B cell (primary cell): ENCODE data around the gene TSC1. TPM values are rescaled to one million over a fixed set of nuclear protein-coding genes. Genes with fewer than 3 reads are reported as not detected.
A peak's percentile ranks its signal among the peaks of the same experiment; 100 is the strongest.

Experiments used
- ATAC-seq: fragments of 200-7000 bp; cut with Tn5 transposase; one replicate; pipeline ENCODE4 v1.10.0; 2021; ENCODE audit warnings: low read depth, mild to moderate bottlenecking, moderate number of reproducible peaks, moderate library complexity
- CTCF ChIA-PET: fragments of 350-600 bp; sonication (Branson Sonifier 250); formaldehyde crosslinking; loops from one replicate; lab custom pipeline; 2021; ENCODE audit warnings: antibody characterized with exemption, inconsistent platforms; lab: Charles Lee
- POLR2A ChIA-PET: fragments of 350-600 bp; sonication (Branson Sonifier 250); formaldehyde crosslinking; loops from one replicate; lab custom pipeline; 2021; ENCODE audit warnings: antibody characterized with exemption; lab: Charles Lee
- DNase-seq: peaks from one replicate; pipeline ENCODE4 v3.0.0; 2013
- H2AFZ ChIP-seq: 2 replicates; pipeline ENCODE4 v1.6.1; 2012; ENCODE audit warnings: mild to moderate bottlenecking, low read depth, low read length; ENCODE audit not compliant: insufficient read depth, poor library complexity, severe bottlenecking
- H3K27ac ChIP-seq, 2 donors: 1 replicate in 1 of 2; 2 replicates in 1 of 2; pipeline ENCODE4 v1.5.1; 2012 to 2013; ENCODE audit warnings: low read length in 2 of 2, mild to moderate bottlenecking in 2 of 2, moderate library complexity in 1 of 2
- H3K27me3 ChIP-seq, 4 experiments: fragments of 200-600 bp in 1 of 4; sonication (generic) in 1 of 4; replicated peaks in 1 of 4; 1 replicate in 2 of 4; 2 replicates in 2 of 4; pipeline versions ENCODE4 v1.6.1 to v1.7.0; 2013 to 2016; ENCODE audit warnings: low read length in 3 of 4, mild to moderate bottlenecking in 2 of 4, mixed read lengths in 1 of 4, moderate library complexity in 1 of 4; ENCODE audit not compliant: insufficient read depth in 4 of 4, control insufficient read depth in 3 of 4; ENCODE audit errors: control extremely low read depth in 1 of 4
- H3K36me3 ChIP-seq, 2 experiments: replicated peaks in 1 of 2; 1 replicate in 1 of 2; 2 replicates in 1 of 2; pipeline versions ENCODE4 v1.6.1 to v1.7.1; 2013; ENCODE audit warnings: low read length in 1 of 2; ENCODE audit not compliant: insufficient read depth in 2 of 2, control insufficient read depth in 1 of 2; ENCODE audit errors: control extremely low read depth in 1 of 2, extremely low read depth in 1 of 2
- H3K4me1 ChIP-seq, 2 donors: fragments of 200-600 bp in 1 of 2; sonication (generic) in 1 of 2; 1 replicate in 1 of 2; 2 replicates in 1 of 2; pipeline versions ENCODE4 v1.5.1 to v1.6.1; 2013 to 2017; ENCODE audit warnings: low read length in 2 of 2; ENCODE audit not compliant: control insufficient read depth in 2 of 2, insufficient read depth in 2 of 2
- H3K4me2 ChIP-seq: replicated peaks from 2 replicates; pipeline ENCODE3; 2012; ENCODE audit warnings: mild to moderate bottlenecking, low read depth, low read length; ENCODE audit not compliant: poor library complexity, severe bottlenecking
- H3K4me3 ChIP-seq, 5 experiments: fragments of 200-600 bp in 1 of 5; sonication (generic) in 1 of 5; 1 replicate in 3 of 5; 2 replicates in 2 of 5; pipeline versions ENCODE4 v1.5.1 to v1.7.0; 2011 to 2016; ENCODE audit warnings: low read length in 4 of 5, mild to moderate bottlenecking in 4 of 5, low read depth in 2 of 5, control low read depth in 1 of 5, moderate library complexity in 1 of 5; ENCODE audit not compliant: insufficient read depth in 1 of 5; ENCODE audit errors: control extremely low read depth in 1 of 5, extremely low read depth in 1 of 5
- H3K79me2 ChIP-seq: fragments of 200-600 bp; sonication (generic); one replicate; pipeline ENCODE4 v1.6.0; 2016; ENCODE audit warnings: low read length; ENCODE audit not compliant: control insufficient read depth, insufficient read depth
- H3K9ac ChIP-seq: fragments of 200-600 bp; sonication (generic); 2 replicates; pipeline ENCODE4 v1.6.1; 2017; ENCODE audit warnings: mild to moderate bottlenecking, low read length, moderate library complexity
- H3K9me3 ChIP-seq, 3 donors: one replicate each; pipeline versions ENCODE4 v1.6.1 to v1.7.1; 2013; ENCODE audit warnings: low read length in 2 of 3; ENCODE audit not compliant: control insufficient read depth in 2 of 3, insufficient read depth in 1 of 3; ENCODE audit errors: control extremely low read depth in 1 of 3
- H4K20me1 ChIP-seq: 2 replicates; pipeline ENCODE4 v1.6.0; 2012; ENCODE audit warnings: mild to moderate bottlenecking, low read length; ENCODE audit not compliant: insufficient read depth, control insufficient read depth, poor library complexity, severe bottlenecking
- H3K27ac Mint-ChIP-seq: one replicate; pipeline ENCODE4 v1.8.0; 2021; ENCODE audit warnings: mixed read lengths
- H3K27me3 Mint-ChIP-seq: one replicate; pipeline ENCODE4 v1.8.0; 2021; ENCODE audit warnings: mixed read lengths
- H3K4me1 Mint-ChIP-seq: one replicate; pipeline ENCODE4 v1.8.0; 2021; ENCODE audit warnings: mixed read lengths
- H3K4me3 Mint-ChIP-seq: one replicate; pipeline ENCODE4 v1.8.0; 2021; ENCODE audit warnings: mixed read lengths
- H3K9me3 Mint-ChIP-seq: one replicate; pipeline ENCODE4 v1.8.0; 2022; ENCODE audit warnings: mixed read lengths; ENCODE audit not compliant: insufficient read depth
- EZH2 ChIP-seq: IDR thresholded peaks from 2 replicates; pipeline ENCODE4 v1.6.1; 2012; ENCODE audit warnings: borderline replicate concordance, low read depth, mild to moderate bottlenecking, moderate library complexity, low read length; ENCODE audit not compliant: insufficient read depth, poor library complexity, severe bottlenecking
- WGBS: methylation state at CpG from one replicate; pipeline ENCODE4 v1.1.5; 2013; ENCODE audit warnings: missing lambda C conversion rate; ENCODE audit not compliant: insufficient coverage; 5-methylcytosine and 5-hydroxymethylcytosine counted together
- intact Hi-C: fragments of 100-400 bp; cut with micrococcal nuclease; formaldehyde crosslinking; loops from one replicate; pipeline ENCODE4 v1.10.0; 2022
- polyA plus RNA-seq: library from polyadenylated mRNA; depleted of rRNA; stranded (reverse); fragments of >200 nt; gene quantifications from 2 replicates; pipeline ENCODE4 v1.2.3, GENCODE V29; 2012
- total RNA-seq, 2 donors: library from RNA; stranded (reverse); fragments of 120-200 nt in 1 of 2; gene quantifications; 1 replicate in 1 of 2; 2 replicates in 1 of 2; pipeline versions ENCODE4 v1.2.3 to v1.2.4, GENCODE V29; 2013 to 2022
- TF ChIP-seq, protein P1 (sequence below): fragments of 200-600 bp; IDR thresholded peaks from one replicate; pipeline ENCODE4 v1.8.0; 2022; ENCODE audit warnings: antibody characterized with exemption, mild to moderate bottlenecking

Gene TSC1
- total and polyA plus RNA-seq, 2 donors (not counting 1 experiment from before 2014, with no cell fraction given), result 34.4 to 102 TPM

GRCh38 chr9:132943651-132944293, 644 bp downstream of the TSC1 start:
- Mint-ChIP-seq H3K4me1 (peaks cover 23% of the 10 kb centered on the region), H3K9me3 (no peaks in the 10 kb centered on the region), H3K27ac (peak overlapping the region; percentile 82), H3K27me3 (no peaks in the 10 kb centered on the region), H3K4me3 (peak overlapping the region; percentile 98)
- no peak for TF ChIP-seq EZH2
- TF ChIP-seq, protein P1, sequence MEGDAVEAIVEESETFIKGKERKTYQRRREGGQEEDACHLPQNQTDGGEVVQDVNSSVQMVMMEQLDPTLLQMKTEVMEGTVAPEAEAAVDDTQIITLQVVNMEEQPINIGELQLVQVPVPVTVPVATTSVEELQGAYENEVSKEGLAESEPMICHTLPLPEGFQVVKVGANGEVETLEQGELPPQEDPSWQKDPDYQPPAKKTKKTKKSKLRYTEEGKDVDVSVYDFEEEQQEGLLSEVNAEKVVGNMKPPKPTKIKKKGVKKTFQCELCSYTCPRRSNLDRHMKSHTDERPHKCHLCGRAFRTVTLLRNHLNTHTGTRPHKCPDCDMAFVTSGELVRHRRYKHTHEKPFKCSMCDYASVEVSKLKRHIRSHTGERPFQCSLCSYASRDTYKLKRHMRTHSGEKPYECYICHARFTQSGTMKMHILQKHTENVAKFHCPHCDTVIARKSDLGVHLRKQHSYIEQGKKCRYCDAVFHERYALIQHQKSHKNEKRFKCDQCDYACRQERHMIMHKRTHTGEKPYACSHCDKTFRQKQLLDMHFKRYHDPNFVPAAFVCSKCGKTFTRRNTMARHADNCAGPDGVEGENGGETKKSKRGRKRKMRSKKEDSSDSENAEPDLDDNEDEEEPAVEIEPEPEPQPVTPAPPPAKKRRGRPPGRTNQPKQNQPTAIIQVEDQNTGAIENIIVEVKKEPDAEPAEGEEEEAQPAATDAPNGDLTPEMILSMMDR, result no peak
- Histone ChIP-seq H3K4me1 (peaks cover 18 to 23% of the 10 kb centered on the region in 2 donors), H3K79me2 (peaks cover 55% of the 10 kb centered on the region), H3K27ac (peak overlapping the region; percentile 99 to 100), H2AFZ (peak overlapping the region; percentile 77), H4K20me1 (peaks cover 22% of the 10 kb centered on the region), H3K36me3 (no peaks in the 10 kb centered on the region), H3K9me3 (no peaks in the 10 kb centered on the region), H3K27me3 (no peaks in the 10 kb centered on the region), H3K4me3 (peak overlapping the region; percentile 30 to 100 (median 69)), H3K9ac (peak overlapping the region; percentile 78), H3K4me2 (peak overlapping the region; percentile 97)
- WGBS, result 3% methylated on average over 25 of the region's 25 CpGs
- DNase-seq, result no peak
- CTCF ChIA-PET, result interaction anchor here (1.1 to 2.1 kb wide), 7 partner anchors 8 to 79 kb away, joined by 3 to 10 read pairs (median 4); partner anchors contain the start of gene GFI1B
- intact Hi-C loops, result loop anchor here (2.0 to 5.0 kb wide), 2 partner anchors 65 to 866 kb away; partner anchors contain the start of genes AK8, MED27 and SPACA9
- POLR2A ChIA-PET, result interaction anchor here (0.6 to 1.8 kb wide), 2 partner anchors 216 to 274 kb away, joined by 3 to 11 read pairs; partner anchors contain the start of genes DDX31 and GTF3C4
- no peak for ATAC-seq

DNA sequence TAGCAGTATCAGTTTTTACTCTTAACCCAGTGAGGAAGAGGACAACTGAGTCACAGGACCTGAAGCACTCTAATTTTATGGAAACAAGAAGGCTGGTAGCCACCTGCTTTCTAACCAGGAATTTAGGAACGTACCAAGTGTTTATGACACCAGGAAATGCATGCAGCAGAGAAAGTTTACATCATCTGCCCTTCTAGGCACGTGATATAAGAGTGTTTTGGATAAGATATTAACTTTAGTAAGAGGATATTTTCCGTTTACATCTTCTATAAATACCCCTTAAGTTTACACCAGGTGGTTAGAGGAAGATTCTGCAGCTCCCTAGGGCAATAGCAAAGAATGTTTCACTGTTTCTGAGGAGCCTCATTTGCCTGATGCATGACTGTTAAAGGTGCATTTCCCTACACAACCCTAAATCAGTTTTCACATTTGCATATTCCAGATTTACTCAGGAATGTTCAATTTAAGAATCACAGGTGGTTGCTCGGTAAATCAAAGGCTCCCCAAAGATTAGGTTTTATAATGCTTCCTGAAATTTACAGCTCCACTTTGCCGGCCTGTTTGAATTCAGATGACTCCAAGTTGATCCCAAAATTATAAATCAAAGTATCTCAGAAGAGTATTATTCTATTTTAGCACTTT, 1.8 kb downstream of the TSC1 start:
- Histone ChIP-seq H3K79me2 (peaks cover 66% of the 10 kb centered on the region), H2AFZ (no peak overlapping the region), H4K20me1 (peaks cover 33% of the 10 kb centered on the region), H3K27me3 (no peaks in the 10 kb centered on the region), H3K4me3 (no peak overlapping the region), H3K27ac (no peak overlapping the region), H3K4me1 (peaks cover 18 to 23% of the 10 kb centered on the region in 2 donors), H3K36me3 (no peaks in the 10 kb centered on the region), H3K4me2 (no peak overlapping the region), H3K9me3 (no peaks in the 10 kb centered on the region), H3K9ac (no peak overlapping the region)
- DNase-seq, result no peak
- peak overlapping the region; percentile 11 for H3K4me3 Mint-ChIP-seq
- no peak overlapping the region for H3K27ac Mint-ChIP-seq
- no peaks in the 10 kb centered on the region for H3K27me3 Mint-ChIP-seq
- peaks cover 23% of the 10 kb centered on the region for H3K4me1 Mint-ChIP-seq
- TF ChIP-seq, protein P1, result no peak
- no peak for TF ChIP-seq EZH2
- no peak for ATAC-seq
- ChIA-PET CTCF (interaction anchor here (1.1 to 2.1 kb wide), 6 partner anchors 8 to 80 kb away, joined by 3 to 10 read pairs (median 4); partner anchors contain the start of gene GFI1B), POLR2A (no interaction called here)
- intact Hi-C loops, result loop anchor here (5.0 kb wide), 1 partner anchor 865 kb away; the partner anchor contains the start of gene MED27
- H3K9me3 Mint-ChIP-seq, result no peaks in the 10 kb centered on the region
- WGBS, result no CpG with 5 or more reads among the region's 5 CpGs
